ENCODE data around the gene ARF3.
"Not testable (repeated sequence)": the region's sequence is repeated elsewhere in the genome, so short reads cannot be mapped to it uniquely, and the experiment has no call there.

Gene ARF3

GRCh38 chr12:48925304-48926011, 31.8 kb downstream of the ARF3 start, which contains the start of gene FKBP11:
TSS of gene FKBP11 (minus strand) at chr12:48925492. CDS start at chr12:48925428, 64 bp downstream.
- DNase-seq, result peak; percentile 18

DNA sequence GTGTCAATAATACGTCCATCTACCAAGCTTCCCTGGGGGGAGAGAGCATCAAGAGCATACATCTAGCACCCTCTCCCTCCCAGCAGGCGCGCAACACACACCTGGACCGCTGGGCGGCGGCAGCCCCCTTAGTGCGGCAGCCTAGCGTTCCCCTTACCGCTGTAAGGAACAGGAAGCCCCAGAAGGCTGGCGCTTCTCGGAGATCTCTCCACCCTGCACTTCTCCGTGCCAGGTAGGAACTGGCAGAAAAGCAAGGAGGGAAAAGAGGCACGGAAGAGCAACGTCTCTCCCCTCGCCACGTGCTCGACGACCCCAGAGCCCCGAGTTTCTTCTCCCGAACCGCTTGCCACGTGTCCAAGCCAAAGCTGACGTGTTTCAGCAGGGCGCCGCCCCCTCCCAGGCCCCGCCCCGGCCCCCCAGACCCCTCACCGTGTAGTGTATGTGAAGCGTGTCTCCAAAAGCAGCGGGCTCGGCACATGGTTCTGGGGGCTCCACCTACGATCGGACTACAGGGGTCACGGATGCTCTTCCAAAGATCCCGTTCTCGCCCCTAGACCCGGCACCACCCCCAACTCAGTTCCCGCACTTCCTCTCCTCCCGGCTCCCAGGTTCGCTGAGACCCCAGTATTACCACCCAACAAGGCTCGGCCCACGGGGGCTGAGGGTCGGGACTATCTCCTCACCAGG, 32.5 kb downstream of the ARF3 start:
- DNase-seq, result peak; percentile 74

DNA sequence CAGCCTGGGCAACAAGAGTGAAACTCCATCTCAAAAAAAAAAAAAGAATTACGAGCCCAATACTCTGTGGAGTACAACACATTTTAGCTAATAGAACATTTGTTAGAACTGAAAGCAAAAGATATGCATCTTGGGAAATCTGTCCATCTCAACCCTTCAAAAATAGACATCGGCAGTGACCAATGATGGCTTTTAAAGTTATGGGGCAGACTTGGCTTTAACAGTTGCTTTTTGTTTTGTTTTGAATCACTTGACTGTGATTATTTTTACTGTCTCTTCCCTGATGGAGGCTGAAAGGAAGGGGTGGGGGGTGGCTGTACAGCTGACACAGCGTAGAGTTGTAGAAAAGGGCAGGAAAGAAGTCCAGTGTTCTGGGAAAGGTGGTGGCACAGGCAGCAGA, 34.2 kb downstream of the ARF3 start:
- no peak for DNase-seq

DNA sequence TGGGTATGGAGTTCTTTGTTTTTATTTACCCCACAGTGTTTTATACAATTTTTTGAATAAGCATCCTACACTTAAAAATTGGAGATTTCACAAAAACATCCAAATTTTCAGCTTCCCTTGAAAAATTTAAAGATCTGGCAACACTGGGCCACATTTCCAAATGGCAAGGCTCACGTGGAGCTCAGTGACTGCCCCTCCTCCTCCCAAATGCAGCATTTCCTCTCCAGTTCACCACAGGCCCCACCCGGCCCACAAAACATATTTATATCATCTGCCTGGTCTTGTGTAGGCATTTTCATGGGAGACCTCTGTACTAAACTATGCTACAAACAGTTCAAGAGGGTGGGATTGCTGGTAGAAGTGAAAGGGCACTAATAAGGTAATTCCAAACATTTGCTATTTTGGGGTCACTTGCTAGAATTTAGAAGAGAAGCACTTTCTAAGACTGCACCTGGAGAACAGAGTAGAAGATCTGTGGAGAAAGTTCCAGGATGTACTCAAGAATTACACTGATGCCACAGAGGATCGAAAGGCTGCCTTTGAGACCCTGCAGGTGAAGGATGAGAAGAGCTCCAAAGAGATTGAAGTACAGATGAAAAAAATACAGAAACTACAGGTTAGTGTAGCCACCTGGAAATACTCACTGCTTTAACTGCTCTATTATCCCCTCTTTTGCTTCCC, 39.3 kb downstream of the ARF3 start:
- DNase-seq, result no peak

DNA sequence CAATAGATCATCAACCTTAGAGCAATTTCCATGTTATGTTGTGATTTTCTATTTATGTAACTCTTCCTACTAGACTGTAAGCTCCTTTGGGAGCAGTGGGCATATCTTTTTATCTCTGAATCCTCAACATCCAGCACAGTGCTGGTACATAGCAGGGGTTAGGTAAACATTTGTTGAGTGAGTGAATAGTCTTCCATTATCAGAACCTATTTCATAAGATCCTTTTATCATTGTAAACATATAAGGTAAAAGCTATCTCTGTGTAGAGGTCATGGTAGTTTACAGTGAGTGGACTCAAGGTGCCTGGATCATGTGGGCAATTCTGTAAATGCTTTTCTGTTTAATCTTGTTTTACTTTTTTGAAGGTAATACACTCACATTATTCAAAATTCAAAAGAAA, 47.1 kb downstream of the ARF3 start:
- DNase-seq, result peak; percentile 68

DNA sequence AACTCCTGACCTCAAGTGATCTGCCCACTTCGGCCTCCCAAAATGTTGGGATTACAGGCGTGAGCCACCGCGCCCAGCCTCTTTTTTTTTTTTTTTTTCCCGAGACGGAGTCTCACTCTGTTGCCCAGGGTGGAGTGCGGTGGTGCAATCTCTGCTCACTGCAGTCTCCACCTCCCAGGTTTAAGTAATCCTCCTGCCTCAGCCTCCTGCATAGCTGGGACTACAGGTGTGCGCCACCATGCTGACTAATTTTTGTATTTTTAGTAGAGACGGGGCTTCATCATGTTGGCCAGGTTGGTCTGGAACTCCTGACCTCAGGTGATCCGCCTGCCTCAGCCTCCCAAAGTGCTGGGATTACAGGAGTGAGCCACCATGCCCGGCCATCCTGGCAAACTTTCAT, 47.6 kb downstream of the ARF3 start:
- DNase-seq, result not testable (repeated sequence)

DNA sequence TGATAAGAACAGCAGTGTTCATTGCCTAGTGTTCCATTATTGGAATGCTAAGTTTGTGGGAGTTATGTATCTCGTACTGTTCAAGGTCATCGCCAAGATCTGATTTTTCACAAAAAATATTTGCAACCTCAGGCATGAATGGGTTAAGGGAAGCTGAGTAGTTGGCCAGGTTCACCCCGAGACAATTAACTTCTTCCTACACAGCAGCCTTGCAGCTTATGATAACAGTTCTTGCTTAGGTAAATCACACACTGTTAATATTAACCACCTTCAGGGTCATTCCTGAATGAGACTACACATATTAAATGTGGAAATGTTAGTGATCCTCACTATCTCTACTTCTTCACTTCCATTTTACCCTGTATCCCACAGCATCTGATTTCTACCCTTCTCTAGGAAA, 50.0 kb downstream of the ARF3 start:
- no peak for DNase-seq

- DNase-seq, result peak; percentile 86
These were observed 53.3 kb downstream of the ARF3 start for GRCh38 chr12:48903982-48904411.

GRCh38 chr12:48903363-48903981, 53.8 kb downstream of the ARF3 start:
- DNase-seq, result no peak

GRCh38 chr12:48901278-48901677, 56.0 kb downstream of the ARF3 start:
- no peak for DNase-seq

DNA sequence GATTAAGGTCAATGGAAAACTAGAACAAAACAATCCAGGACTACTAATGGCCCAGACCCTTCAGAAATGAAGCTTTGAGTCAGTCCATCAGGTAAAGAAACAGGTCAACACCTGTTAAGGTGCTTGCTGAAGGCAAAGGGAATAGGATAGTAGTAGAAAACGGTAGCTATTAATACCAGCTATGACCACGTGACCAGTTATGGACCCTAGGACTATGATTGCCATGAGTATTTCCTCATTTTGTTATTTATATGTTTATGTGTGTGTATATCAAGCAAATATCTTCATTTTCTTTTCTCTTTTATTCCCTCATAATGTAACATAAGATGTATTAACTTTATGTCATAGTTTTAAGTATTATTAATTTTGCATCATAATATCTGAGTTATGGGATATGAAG, 57.6 kb downstream of the ARF3 start:
- DNase-seq, result no peak

GRCh38 chr12:48894271-48894670, 63.0 kb downstream of the ARF3 start:
- DNase-seq, result no peak

DNA sequence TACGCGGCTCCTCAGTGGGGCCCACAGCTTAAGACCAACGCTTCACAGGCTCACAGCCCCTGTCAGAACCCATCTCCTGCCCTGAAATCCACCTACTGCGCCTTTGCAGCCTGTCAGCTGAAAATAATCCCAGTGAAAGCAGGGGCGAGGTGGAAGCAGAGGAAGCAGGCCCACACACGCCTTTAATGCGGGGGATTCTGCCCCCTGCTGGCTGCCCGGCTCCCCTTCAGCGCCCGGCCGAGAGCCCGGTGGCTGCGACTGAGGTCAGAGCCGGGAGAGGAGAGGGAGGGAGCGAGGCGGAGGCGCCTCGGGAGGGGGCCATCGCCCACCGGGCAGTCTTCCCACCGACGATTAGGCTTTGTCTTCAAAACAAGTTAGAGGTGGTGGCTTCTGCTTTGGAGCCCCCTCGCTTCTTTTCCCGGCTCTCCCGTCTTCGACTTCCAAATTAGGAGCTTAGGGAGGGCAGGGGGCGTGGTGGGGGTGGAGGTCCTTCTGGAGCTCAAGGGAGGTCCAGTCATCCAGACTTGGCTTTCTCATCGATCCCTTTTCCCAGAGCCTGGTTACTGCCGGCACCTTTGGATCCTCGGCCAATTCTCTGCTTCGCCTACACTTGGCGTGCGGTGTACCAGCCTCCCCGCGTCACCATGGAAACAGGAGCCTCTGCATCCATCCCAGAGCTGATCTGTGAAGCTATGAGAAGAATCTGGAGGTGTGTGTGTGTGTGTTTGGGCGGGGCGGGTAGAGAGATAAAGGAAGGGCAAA, 66.4 kb downstream of the ARF3 start:
- DNase-seq, result peak; percentile 76

- no peak for DNase-seq
These were observed 67.6 kb downstream of the ARF3 start for GRCh38 chr12:48889679-48890078.

Data from NCI-H146 (cell line).